H9 (cell line): ENCODE measurements around the gene POMZP3. TPM values are rescaled to one million over a fixed set of nuclear protein-coding genes. Genes with fewer than 3 reads are reported as not detected.
"Not testable (repeated sequence)": the region's sequence is repeated elsewhere in the genome, so short reads cannot be mapped to it uniquely, and the experiment has no call there.

ENCODE experiments used
- DNase-seq: peaks from one replicate; pipeline ENCODE4 v3.0.0-alpha.2; 2017
- H2AFZ ChIP-seq: one replicate; pipeline ENCODE4 v1.6.1; 2013; ENCODE audit warnings: mild to moderate bottlenecking, low read length, control low read depth, moderate library complexity
- H2AK5ac ChIP-seq: 2 replicates; pipeline ENCODE4 v1.6.1; 2013; ENCODE audit warnings: low read length, control low read depth, mixed read lengths; ENCODE audit not compliant: insufficient read length
- H2BK120ac ChIP-seq: one replicate; pipeline ENCODE4 v1.6.1; 2013; ENCODE audit warnings: low read depth, mild to moderate bottlenecking, low read length, control low read depth, inconsistent platforms; ENCODE audit not compliant: poor library complexity, severe bottlenecking
- H2BK12ac ChIP-seq: 2 replicates; pipeline ENCODE4 v1.6.1; 2013; ENCODE audit warnings: low read length, control low read depth, mixed read lengths, low read depth; ENCODE audit not compliant: insufficient read length
- H2BK15ac ChIP-seq: 2 replicates; pipeline ENCODE4 v1.6.1; 2013; ENCODE audit warnings: low read depth, low read length, control low read depth
- H2BK20ac ChIP-seq: one replicate; pipeline ENCODE4 v1.6.1; 2013; ENCODE audit warnings: low read depth, mild to moderate bottlenecking, low read length, control low read depth, inconsistent platforms; ENCODE audit not compliant: poor library complexity, severe bottlenecking
- H2BK5ac ChIP-seq: 2 replicates; pipeline ENCODE4 v1.6.1; 2013; ENCODE audit warnings: low read length, control low read depth, mixed read lengths; ENCODE audit not compliant: insufficient read length
- H3K14ac ChIP-seq: 2 replicates; pipeline ENCODE4 v1.6.1; 2013; ENCODE audit warnings: low read length, control low read depth; ENCODE audit not compliant: insufficient read depth
- H3K18ac ChIP-seq: 2 replicates; pipeline ENCODE4 v1.6.1; 2013; ENCODE audit warnings: low read depth, mild to moderate bottlenecking, mixed read lengths, low read length, control low read depth; ENCODE audit not compliant: insufficient read length
- H3K23ac ChIP-seq: 2 replicates; pipeline ENCODE4 v1.6.1; 2013; ENCODE audit warnings: low read length, control low read depth, mixed read lengths, low read depth; ENCODE audit not compliant: insufficient read length
- H3K23me2 ChIP-seq: 2 replicates; pipeline ENCODE4 v1.6.1; 2013; ENCODE audit warnings: low read depth, mild to moderate bottlenecking, mixed read lengths, low read length, control low read depth; ENCODE audit not compliant: insufficient read length, poor library complexity, severe bottlenecking
- H3K27ac ChIP-seq: 2 replicates; pipeline ENCODE4 v1.5.1; 2013; ENCODE audit warnings: low read length, control low read depth, mixed read lengths, low read depth; ENCODE audit not compliant: insufficient read length
- H3K27me3 ChIP-seq: 2 replicates; pipeline ENCODE4 v1.6.1; 2013; ENCODE audit warnings: low read length, control low read depth, inconsistent platforms; ENCODE audit not compliant: insufficient read depth
- H3K4ac ChIP-seq: 2 replicates; pipeline ENCODE4 v1.6.1; 2013; ENCODE audit warnings: low read depth, mild to moderate bottlenecking, control low read depth, inconsistent platforms, low read length, moderate library complexity
- H3K4me1 ChIP-seq: 2 replicates; pipeline ENCODE4 v1.6.1; 2013; ENCODE audit warnings: low read length, control low read depth, inconsistent platforms; ENCODE audit not compliant: insufficient read depth
- H3K4me2 ChIP-seq: 2 replicates; pipeline ENCODE4 v1.6.1; 2013; ENCODE audit warnings: low read length, control low read depth, mixed read lengths; ENCODE audit not compliant: insufficient read length, insufficient read depth
- H3K56ac ChIP-seq: 2 replicates; pipeline ENCODE4 v1.6.1; 2013; ENCODE audit warnings: low read depth, mild to moderate bottlenecking, mixed read lengths, low read length, control low read depth; ENCODE audit not compliant: insufficient read length
- H3K79me1 ChIP-seq: 2 replicates; pipeline ENCODE4 v1.6.1; 2013; ENCODE audit warnings: low read depth, mild to moderate bottlenecking, moderate library complexity, low read length, control low read depth, inconsistent platforms; ENCODE audit not compliant: insufficient read depth, poor library complexity, severe bottlenecking
- H3K79me2 ChIP-seq: 2 replicates; pipeline ENCODE4 v1.6.1; 2013; ENCODE audit warnings: low read length, control low read depth, inconsistent platforms; ENCODE audit not compliant: insufficient read depth
- H3K9ac ChIP-seq: 2 replicates; pipeline ENCODE4 v1.6.1; 2013; ENCODE audit warnings: low read length, control low read depth, mixed read lengths; ENCODE audit not compliant: insufficient read length; ENCODE audit errors: extremely low read depth
- H3K9me3 ChIP-seq: one replicate; pipeline ENCODE4 v1.6.1; 2013; ENCODE audit warnings: low read depth, low read length, inconsistent platforms; ENCODE audit not compliant: control insufficient read depth
- H3T11ph ChIP-seq: one replicate; pipeline ENCODE4 v1.6.1; 2013; ENCODE audit warnings: mild to moderate bottlenecking, low read length, control low read depth, inconsistent platforms
- H4K20me1 ChIP-seq: one replicate; pipeline ENCODE4 v1.6.1; 2013; ENCODE audit not compliant: control insufficient read depth, insufficient read length, insufficient read depth
- H4K5ac ChIP-seq: 2 replicates; pipeline ENCODE4 v1.6.1; 2013; ENCODE audit warnings: low read depth, mild to moderate bottlenecking, mixed read lengths, low read length, control low read depth; ENCODE audit not compliant: insufficient read length
- H4K8ac ChIP-seq: replicated peaks from 2 replicates; pipeline ENCODE4 v1.6.1; 2013; ENCODE audit warnings: low read length, control low read depth, mixed read lengths, low read depth; ENCODE audit not compliant: insufficient read length
- H4K91ac ChIP-seq: 2 replicates; pipeline ENCODE4 v1.6.1; 2013; ENCODE audit warnings: low read depth, mild to moderate bottlenecking, moderate library complexity, mixed read lengths, low read length, control low read depth; ENCODE audit not compliant: insufficient read length
- H3K27ac Mint-ChIP-seq, 3 experiments: 2 replicates in 2 of 3; 3 replicates in 1 of 3; pipeline ENCODE4 v1.8.0; 2020 to 2021; ENCODE audit warnings: mixed read lengths in 3 of 3, mild to moderate bottlenecking in 1 of 3, moderate library complexity in 1 of 3
- H3K27me3 Mint-ChIP-seq: 2 replicates; pipeline ENCODE4 v1.8.0; 2021; ENCODE audit warnings: low read depth, mild to moderate bottlenecking, moderate library complexity, mixed read lengths
- H3K36me3 Mint-ChIP-seq, 3 experiments: 2 replicates in 2 of 3; 3 replicates in 1 of 3; pipeline ENCODE4 v1.8.0; 2020 to 2021; ENCODE audit warnings: low read depth in 3 of 3, mixed read lengths in 3 of 3; ENCODE audit not compliant: insufficient read depth in 1 of 3
- H3K4me1 Mint-ChIP-seq, 2 experiments: 2 replicates each; pipeline ENCODE4 v1.8.0; 2020; ENCODE audit warnings: mixed read lengths in 2 of 2
- H3K4me3 Mint-ChIP-seq, 2 experiments: 2 replicates in 1 of 2; 3 replicates in 1 of 2; pipeline ENCODE4 v1.8.0; 2020 to 2021; ENCODE audit warnings: mild to moderate bottlenecking in 2 of 2, mixed read lengths in 2 of 2, moderate library complexity in 1 of 2
- H3K9me3 Mint-ChIP-seq, 2 experiments: 2 replicates in 1 of 2; 3 replicates in 1 of 2; pipeline ENCODE4 v1.8.0; 2020; ENCODE audit warnings: mild to moderate bottlenecking in 2 of 2, mixed read lengths in 2 of 2, moderate library complexity in 1 of 2
- WGBS: extraction: QIAGEN DNeasy Blood & Tissue Kit; methylation state at CpG from one replicate; pipeline ENCODE4 v1.1.7; 2013; ENCODE audit warnings: missing lambda C conversion rate, low lambda C conversion rate, mixed read lengths; ENCODE audit not compliant: insufficient read length; ENCODE audit errors: extremely low coverage; 5-methylcytosine and 5-hydroxymethylcytosine counted together
- total RNA-seq: library from RNA; stranded (reverse); gene quantifications from 2 replicates; pipeline ENCODE4 v1.2.1, GENCODE V29; 2021

The POMZP3 gene
- total RNA-seq, 1 experiment from 2014 or later = 8.5 TPM

GRCh38 chr7:76673346-76673745 lies 46.3 kb upstream of the POMZP3 start:
- H3K4me1 ChIP-seq, H3K23me2 ChIP-seq, H2AFZ ChIP-seq, H3K56ac ChIP-seq, H2BK15ac ChIP-seq, H4K8ac ChIP-seq, H3K23ac ChIP-seq, H3K9me3 Mint-ChIP-seq, H2BK120ac ChIP-seq, H4K91ac ChIP-seq, H2BK5ac ChIP-seq, H2BK20ac ChIP-seq, H3K4me2 ChIP-seq, H2BK12ac ChIP-seq, H4K20me1 ChIP-seq, H3K27me3 ChIP-seq, H3K18ac ChIP-seq, H4K5ac ChIP-seq, H3K27ac ChIP-seq, H3K9ac ChIP-seq, H3K27me3 Mint-ChIP-seq, H3K14ac ChIP-seq, H3K79me1 ChIP-seq, H3K4ac ChIP-seq, H3K79me2 ChIP-seq, H2AK5ac ChIP-seq, H3K9me3 ChIP-seq, H3K36me3 Mint-ChIP-seq, H3T11ph ChIP-seq: not testable (repeated sequence)
- H3K4me1 Mint-ChIP-seq = peaks cover 28 to 31% of the 10 kb centered on the region in 2 experiments
- WGBS = no CpG with 5 or more reads among the region's 5 CpGs
- DNase-seq = peak; percentile 76
- peak overlapping the region; percentile 94 to 96 (median 96) for H3K27ac Mint-ChIP-seq
- H3K4me3 Mint-ChIP-seq = 0 out of 5 replicates have a peak overlapping the region, but pooled peaks of 1 of the 2 experiments have one; percentile 15

DNA sequence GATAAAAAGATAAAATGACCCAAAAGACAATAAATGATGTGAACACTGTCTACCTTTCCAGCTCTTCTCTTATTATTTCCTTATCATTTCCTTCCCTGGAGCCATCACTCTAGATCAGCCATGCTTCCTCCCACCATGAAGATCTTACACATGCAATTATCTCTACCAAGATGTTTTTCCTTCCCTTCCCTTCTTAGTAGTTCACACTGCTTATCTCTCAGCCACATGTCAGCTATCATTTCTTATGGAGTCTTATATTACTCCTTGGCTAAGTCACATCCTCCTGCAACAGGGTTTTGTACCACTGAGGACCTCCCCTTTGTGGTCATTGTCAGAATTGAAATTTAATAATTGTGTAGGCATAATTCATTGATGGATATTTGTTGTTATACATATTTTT lies 32.1 kb upstream of the POMZP3 start:
- H3K79me1 ChIP-seq, H3T11ph ChIP-seq, H3K27ac ChIP-seq, H4K20me1 ChIP-seq, H3K14ac ChIP-seq, H4K8ac ChIP-seq, H3K27ac Mint-ChIP-seq, H3K4me1 ChIP-seq, H3K79me2 ChIP-seq, H2BK12ac ChIP-seq, H2AK5ac ChIP-seq, H3K23me2 ChIP-seq, H3K9ac ChIP-seq, H3K9me3 ChIP-seq, DNase-seq, H3K23ac ChIP-seq, H2BK15ac ChIP-seq, H3K9me3 Mint-ChIP-seq, H2AFZ ChIP-seq, H3K4me1 Mint-ChIP-seq, H3K56ac ChIP-seq, H3K18ac ChIP-seq, H3K27me3 Mint-ChIP-seq, H3K4ac ChIP-seq, H2BK20ac ChIP-seq, H2BK5ac ChIP-seq, H3K27me3 ChIP-seq, H4K91ac ChIP-seq, H3K36me3 Mint-ChIP-seq, H3K4me3 Mint-ChIP-seq, H3K4me2 ChIP-seq, H2BK120ac ChIP-seq, H4K5ac ChIP-seq: not testable (repeated sequence)
